CD4-positive, alpha-beta T cell (primary cell): ENCODE data around the gene SGTA. TPM values are rescaled to one million over a fixed set of nuclear protein-coding genes. Genes with fewer than 3 reads are reported as not detected.

Source experiments
- ATAC-seq: fragments of 200-7000 bp; cut with Tn5 transposase; one replicate; pipeline ENCODE4 v1.10.0; 2022; ENCODE audit warnings: mild to moderate bottlenecking; ENCODE audit not compliant: poor library complexity
- CTCF ChIA-PET: fragments of 350-600 bp; sonication (Branson Sonifier 250); formaldehyde crosslinking; loops from one replicate; lab custom pipeline; 2021; ENCODE audit warnings: antibody characterized with exemption, inconsistent platforms; lab: Charles Lee
- POLR2A ChIA-PET: fragments of 350-600 bp; sonication (Branson Sonifier 250); formaldehyde crosslinking; loops from one replicate; lab custom pipeline; 2021; ENCODE audit warnings: antibody characterized with exemption, inconsistent platforms; lab: Charles Lee
- DNase-seq, 14 experiments: peaks; one replicate each; pipeline ENCODE4 v3.0.0-alpha.2; 2013 to 2020; ENCODE audit warnings: mixed read lengths in 2 of 14
- H3K27ac ChIP-seq, 2 donors: one replicate each; pipeline versions ENCODE4 v1.5.1 to v1.7.0; 2013; ENCODE audit warnings: low read length in 2 of 2, low read depth in 1 of 2, mild to moderate bottlenecking in 1 of 2
- H3K27me3 ChIP-seq, 2 experiments: 1 replicate in 1 of 2; 2 replicates in 1 of 2; pipeline versions ENCODE4 v1.6.1 to v1.7.0; 2013; ENCODE audit warnings: low read length in 2 of 2, control low read depth in 1 of 2, mild to moderate bottlenecking in 1 of 2, moderate library complexity in 1 of 2; ENCODE audit not compliant: insufficient read depth in 2 of 2, control insufficient read depth in 1 of 2
- H3K36me3 ChIP-seq: one replicate; pipeline ENCODE4 v1.6.1; 2013; ENCODE audit warnings: low read length, control low read depth; ENCODE audit not compliant: insufficient read depth
- H3K4me1 ChIP-seq: one replicate; pipeline ENCODE4 v1.6.1; 2013; ENCODE audit warnings: low read length, control low read depth; ENCODE audit not compliant: insufficient read depth
- H3K4me3 ChIP-seq: one replicate; pipeline ENCODE4 v1.5.1; 2013; ENCODE audit warnings: mild to moderate bottlenecking, low read length, moderate library complexity
- H3K9me3 ChIP-seq, 2 experiments: 1 replicate in 1 of 2; 2 replicates in 1 of 2; pipeline versions ENCODE4 v1.6.1 to v1.7.0; 2013; ENCODE audit warnings: low read length in 2 of 2, mild to moderate bottlenecking in 2 of 2, control low read depth in 1 of 2, moderate library complexity in 1 of 2; ENCODE audit not compliant: control insufficient read depth in 1 of 2, insufficient read depth in 1 of 2
- H3K27ac Mint-ChIP-seq: one replicate; pipeline ENCODE4 v1.8.0; 2020; ENCODE audit warnings: mixed read lengths
- H3K27me3 Mint-ChIP-seq: one replicate; pipeline ENCODE4 v1.8.0; 2021; ENCODE audit warnings: mixed read lengths
- H3K36me3 Mint-ChIP-seq: one replicate; pipeline ENCODE4 v1.8.0; 2021; ENCODE audit warnings: low read depth, mixed read lengths
- H3K4me1 Mint-ChIP-seq: one replicate; pipeline ENCODE4 v1.8.0; 2021; ENCODE audit warnings: low read depth, mixed read lengths
- H3K4me3 Mint-ChIP-seq: one replicate; pipeline ENCODE4 v1.8.0; 2020; ENCODE audit warnings: mild to moderate bottlenecking, mixed read lengths
- H3K9me3 Mint-ChIP-seq: one replicate; pipeline ENCODE4 v1.8.0; 2020; ENCODE audit warnings: mixed read lengths
- CTCF ChIP-seq: fragments of 200-600 bp; IDR thresholded peaks from one replicate; pipeline ENCODE4 v1.8.0; 2022; ENCODE audit warnings: antibody characterized with exemption, mild to moderate bottlenecking
- intact Hi-C, 2 experiments: fragments of 100-400 bp; cut with DNase I in 1 of 2; cut with micrococcal nuclease in 1 of 2; formaldehyde crosslinking; loops; one replicate each; pipeline versions ENCODE4 v1.15.1 to v1.9.0; 2023 to 2025; cut with DNase I, micrococcal nuclease
- total RNA-seq, 174 experiments: library from RNA in 2 of 174; stranded (reverse) in 2 of 174; gene quantifications; one replicate each; pipeline ENCODE4 v1.2.3 and lab custom pipeline; 2021 to 2026

Gene SGTA
- total RNA-seq, 2 experiments from 2014 or later, result 28.3 to 29.7 TPM

- no peak overlapping the region for H3K27ac ChIP-seq
- no peaks in the 10 kb centered on the region for H3K9me3 ChIP-seq
- Mint-ChIP-seq H3K27ac (no peak overlapping the region), H3K4me3 (no peak overlapping the region), H3K4me1 (no peaks in the 10 kb centered on the region), H3K36me3 (peaks cover 25% of the 10 kb centered on the region), H3K27me3 (no peaks in the 10 kb centered on the region), H3K9me3 (no peaks in the 10 kb centered on the region)
- H3K36me3 ChIP-seq, result peaks cover 73% of the 10 kb centered on the region
- intact Hi-C loops, result no loop called here
- TF ChIP-seq CTCF, result no peak
- H3K4me1 ChIP-seq, result peaks cover 9% of the 10 kb centered on the region
- DNase-seq (no peak), ATAC-seq (no peak)
- ChIA-PET CTCF (no interaction called here), POLR2A (no interaction called here)
- H3K27me3 ChIP-seq, result no peaks in the 10 kb centered on the region
- no peak overlapping the region for H3K4me3 ChIP-seq
Observed at GRCh38 chr19:2766594-2767372, 16.3 kb downstream of the SGTA start.

GRCh38 chr19:2765376-2765775 lies 17.7 kb downstream of the SGTA start:
- no peak for ATAC-seq
- Mint-ChIP-seq H3K27me3 (no peaks in the 10 kb centered on the region), H3K4me1 (no peaks in the 10 kb centered on the region), H3K27ac (no peak overlapping the region), H3K4me3 (no peak overlapping the region), H3K9me3 (no peaks in the 10 kb centered on the region), H3K36me3 (peaks cover 35% of the 10 kb centered on the region)
- no peak for TF ChIP-seq CTCF
- Histone ChIP-seq H3K27me3 (no peaks in the 10 kb centered on the region), H3K9me3 (no peaks in the 10 kb centered on the region), H3K4me1 (peaks cover 3% of the 10 kb centered on the region), H3K4me3 (no peak overlapping the region), H3K27ac (no peak overlapping the region), H3K36me3 (peaks cover 76% of the 10 kb centered on the region)
- POLR2A ChIA-PET, result no interaction called here
- no peak for DNase-seq
- CTCF ChIA-PET, result no interaction called here
- intact Hi-C loops, result no loop called here

GRCh38 chr19:2764945-2765344 lies 18.1 kb downstream of the SGTA start:
- TF ChIP-seq CTCF, result no peak
- no peaks in the 10 kb centered on the region for H3K9me3 Mint-ChIP-seq
- Histone ChIP-seq H3K9me3 (no peaks in the 10 kb centered on the region), H3K27ac (no peak overlapping the region), H3K4me1 (no peaks in the 10 kb centered on the region), H3K36me3 (peaks cover 72% of the 10 kb centered on the region), H3K4me3 (no peak overlapping the region), H3K27me3 (no peaks in the 10 kb centered on the region)
- intact Hi-C loops, result no loop called here
- no peaks in the 10 kb centered on the region for H3K27me3 Mint-ChIP-seq
- DNase-seq, result no peak
- ATAC-seq, result no peak
- peaks cover 35% of the 10 kb centered on the region for H3K36me3 Mint-ChIP-seq
- no peak overlapping the region for H3K27ac Mint-ChIP-seq
- H3K4me3 Mint-ChIP-seq, result no peak overlapping the region
- CTCF ChIA-PET, result no interaction called here
- H3K4me1 Mint-ChIP-seq, result no peaks in the 10 kb centered on the region
- POLR2A ChIA-PET, result no interaction called here
